MM.1S (cell line): ENCODE measurements around the gene SLC10A1.

ENCODE experiments used
- DNase-seq: peaks from one replicate; pipeline ENCODE4 v3.0.0-alpha.2; 2015
- H2AFZ ChIP-seq: fragments of 300-600 bp; sonication (generic); 2 replicates; pipeline ENCODE4 v1.6.0; 2016; ENCODE audit warnings: antibody characterized with exemption, low read length
- H3F3A ChIP-seq: fragments of 300-600 bp; sonication (generic); 2 replicates; pipeline ENCODE4 v1.6.1; 2016; ENCODE audit warnings: mild to moderate bottlenecking, antibody characterized with exemption, low read length, moderate library complexity, mixed read lengths; ENCODE audit not compliant: insufficient read depth
- H3K27ac ChIP-seq: fragments of 300-600 bp; sonication (generic); 2 replicates; pipeline ENCODE4 v1.5.1; 2016; ENCODE audit warnings: mild to moderate bottlenecking, low read length
- H3K27me3 ChIP-seq: fragments of 300-600 bp; sonication (generic); replicated peaks from 2 replicates; pipeline ENCODE4 v1.6.0; 2016; ENCODE audit warnings: low read length; ENCODE audit not compliant: insufficient read depth
- H3K36me3 ChIP-seq: fragments of 300-600 bp; sonication (generic); replicated peaks from 2 replicates; pipeline ENCODE4 v1.6.1; 2016; ENCODE audit warnings: mild to moderate bottlenecking, low read length, mixed read lengths; ENCODE audit not compliant: insufficient read depth
- H3K4me1 ChIP-seq: fragments of 300-600 bp; sonication (generic); 2 replicates; pipeline ENCODE4 v1.6.1; 2016; ENCODE audit warnings: low read length, mixed read lengths
- H3K4me2 ChIP-seq: fragments of 300-600 bp; sonication (generic); 2 replicates; pipeline ENCODE4 v1.6.0; 2016; ENCODE audit warnings: low read depth, low read length
- H3K4me3 ChIP-seq: fragments of 300-600 bp; sonication (generic); 2 replicates; pipeline ENCODE4 v1.5.1; 2016; ENCODE audit warnings: low read length, mixed read lengths
- H3K79me2 ChIP-seq: fragments of 300-600 bp; sonication (generic); 2 replicates; pipeline ENCODE4 v1.6.1; 2016; ENCODE audit warnings: mixed run types, low read length, mixed read lengths
- H3K9ac ChIP-seq: fragments of 300-600 bp; sonication (generic); 2 replicates; pipeline ENCODE4 v1.6.1; 2016; ENCODE audit warnings: low read length, mixed read lengths
- H3K9me2 ChIP-seq: fragments of 300-600 bp; sonication (generic); replicated peaks from 2 replicates; pipeline ENCODE4 v1.6.1; 2016; ENCODE audit warnings: mild to moderate bottlenecking, low read length, mixed read lengths; ENCODE audit not compliant: insufficient read depth
- H3K9me3 ChIP-seq: fragments of 300-600 bp; sonication (generic); replicated peaks from 2 replicates; pipeline ENCODE4 v1.6.1; 2016; ENCODE audit warnings: mild to moderate bottlenecking, low read length, mixed read lengths; ENCODE audit not compliant: insufficient read depth
- H4K20me1 ChIP-seq: fragments of 300-600 bp; sonication (generic); 2 replicates; pipeline ENCODE4 v1.6.1; 2016; ENCODE audit warnings: mild to moderate bottlenecking, low read length, moderate library complexity, mixed read lengths; ENCODE audit not compliant: insufficient read depth
- EZH2 ChIP-seq: fragments of 300-600 bp; sonication (generic); optimal IDR thresholded peaks from 2 replicates; pipeline ENCODE3; 2017; ENCODE audit warnings: low read depth, mild to moderate bottlenecking, antibody characterized with exemption, low read length, mixed read lengths
- EZH2phosphoT487 ChIP-seq: fragments of 300-600 bp; sonication (generic); IDR thresholded peaks from 2 replicates; pipeline ENCODE4 v1.6.1; 2018; ENCODE audit warnings: antibody characterized with exemption, low read length
- TF ChIP-seq, protein P1 (sequence below): fragments of 300-600 bp; sonication (generic); IDR thresholded peaks from 2 replicates; pipeline ENCODE4 v1.5.1; 2016; ENCODE audit warnings: antibody characterized with exemption, low read length, mixed read lengths

Gene SLC10A1

DNA sequence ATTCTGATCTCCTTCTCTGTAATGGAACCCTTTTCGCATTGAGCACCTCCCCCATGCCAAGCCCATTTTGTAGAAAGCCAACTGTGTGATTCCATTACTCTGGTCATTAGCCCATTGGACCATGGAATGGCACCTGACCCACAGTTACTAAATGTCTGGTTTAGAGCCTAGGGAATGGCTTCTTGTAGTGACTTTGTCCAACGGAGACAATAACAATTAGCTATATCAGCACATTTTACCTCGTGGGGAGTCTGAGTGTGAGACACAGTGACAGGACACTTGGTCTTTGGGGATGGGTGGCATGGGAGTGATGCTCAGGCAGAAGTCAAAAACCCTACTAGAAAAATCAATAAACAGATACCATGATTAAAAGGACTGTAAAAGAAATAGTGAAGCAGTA is 10.4 kb downstream of the SLC10A1 start:
- H2AFZ ChIP-seq: no peak overlapping the region
- H3K79me2 ChIP-seq: no peaks in the 10 kb centered on the region
- H3K36me3 ChIP-seq: no peaks in the 10 kb centered on the region
- H3K9ac ChIP-seq: no peak overlapping the region
- H3K9me3 ChIP-seq: no peaks in the 10 kb centered on the region
- no peaks in the 10 kb centered on the region for H3K27me3 ChIP-seq
- no peaks in the 10 kb centered on the region for H4K20me1 ChIP-seq
- TF ChIP-seq EZH2phosphoT487 (no peak), EZH2 (no peak)
- TF ChIP-seq, protein P1, sequence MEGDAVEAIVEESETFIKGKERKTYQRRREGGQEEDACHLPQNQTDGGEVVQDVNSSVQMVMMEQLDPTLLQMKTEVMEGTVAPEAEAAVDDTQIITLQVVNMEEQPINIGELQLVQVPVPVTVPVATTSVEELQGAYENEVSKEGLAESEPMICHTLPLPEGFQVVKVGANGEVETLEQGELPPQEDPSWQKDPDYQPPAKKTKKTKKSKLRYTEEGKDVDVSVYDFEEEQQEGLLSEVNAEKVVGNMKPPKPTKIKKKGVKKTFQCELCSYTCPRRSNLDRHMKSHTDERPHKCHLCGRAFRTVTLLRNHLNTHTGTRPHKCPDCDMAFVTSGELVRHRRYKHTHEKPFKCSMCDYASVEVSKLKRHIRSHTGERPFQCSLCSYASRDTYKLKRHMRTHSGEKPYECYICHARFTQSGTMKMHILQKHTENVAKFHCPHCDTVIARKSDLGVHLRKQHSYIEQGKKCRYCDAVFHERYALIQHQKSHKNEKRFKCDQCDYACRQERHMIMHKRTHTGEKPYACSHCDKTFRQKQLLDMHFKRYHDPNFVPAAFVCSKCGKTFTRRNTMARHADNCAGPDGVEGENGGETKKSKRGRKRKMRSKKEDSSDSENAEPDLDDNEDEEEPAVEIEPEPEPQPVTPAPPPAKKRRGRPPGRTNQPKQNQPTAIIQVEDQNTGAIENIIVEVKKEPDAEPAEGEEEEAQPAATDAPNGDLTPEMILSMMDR: no peak
- no peak overlapping the region for H3K4me3 ChIP-seq
- H3F3A ChIP-seq: peaks cover 5% of the 10 kb centered on the region; the same call in 1 of the 2 replicates
- H3K27ac ChIP-seq: no peak overlapping the region
- no peaks in the 10 kb centered on the region for H3K4me1 ChIP-seq
- no peaks in the 10 kb centered on the region for H3K9me2 ChIP-seq
- DNase-seq: no peak
- no peak overlapping the region for H3K4me2 ChIP-seq

DNA sequence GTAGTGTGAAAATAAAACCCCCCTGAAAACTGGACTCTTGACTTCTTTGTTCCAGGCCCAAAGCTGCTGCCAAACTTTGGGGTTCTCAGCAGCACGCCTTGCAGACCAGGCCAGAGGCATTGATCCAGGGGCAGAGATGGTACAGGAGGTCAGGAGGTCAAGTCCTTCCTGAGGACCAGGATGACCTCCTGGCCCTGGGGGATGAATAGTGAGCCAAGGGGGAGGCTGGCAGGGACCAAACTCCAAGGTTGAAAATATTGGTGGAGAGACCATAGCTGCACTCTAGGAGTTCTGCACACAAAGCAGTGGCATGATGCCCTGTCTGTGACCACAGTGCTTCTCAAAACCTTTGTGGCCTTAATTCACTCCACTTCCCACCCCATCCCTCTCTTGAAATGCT is 12.1 kb downstream of the SLC10A1 start:
- Histone ChIP-seq H3F3A (no peaks in the 10 kb centered on the region), H3K79me2 (no peaks in the 10 kb centered on the region), H2AFZ (no peak overlapping the region), H3K9me2 (no peaks in the 10 kb centered on the region), H3K4me1 (no peaks in the 10 kb centered on the region), H3K27me3 (no peaks in the 10 kb centered on the region), H3K27ac (no peak overlapping the region), H3K36me3 (no peaks in the 10 kb centered on the region), H3K9me3 (no peaks in the 10 kb centered on the region), H3K4me2 (no peak overlapping the region), H3K4me3 (no peak overlapping the region), H4K20me1 (no peaks in the 10 kb centered on the region), H3K9ac (no peak overlapping the region)
- DNase-seq: no peak
- TF ChIP-seq EZH2: no peak
- TF ChIP-seq, protein P1: no peak
- TF ChIP-seq EZH2phosphoT487: no peak

DNA sequence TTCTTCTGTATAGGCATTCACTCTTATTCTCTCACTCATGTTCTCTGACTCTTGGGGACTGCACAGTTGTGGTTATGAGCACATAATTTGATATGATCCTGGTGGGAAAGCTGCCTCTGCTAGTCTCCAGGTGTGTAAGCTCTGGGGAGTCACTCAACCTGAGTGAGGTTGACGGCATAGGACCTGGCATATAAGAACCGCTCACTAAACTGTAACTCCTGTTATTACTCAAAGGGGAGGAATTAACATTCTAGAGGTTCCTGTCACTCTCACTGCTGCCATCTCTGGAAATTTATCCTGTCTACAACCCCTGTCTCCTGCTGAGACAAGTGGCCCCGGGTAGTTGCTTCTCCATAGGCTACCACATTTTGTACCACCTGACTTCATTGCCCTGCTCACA is 16.1 kb downstream of the SLC10A1 start:
- Histone ChIP-seq H3K4me3 (no peak overlapping the region), H4K20me1 (no peaks in the 10 kb centered on the region), H3K27me3 (no peaks in the 10 kb centered on the region), H3F3A (no peaks in the 10 kb centered on the region), H3K79me2 (no peaks in the 10 kb centered on the region), H3K9me3 (no peaks in the 10 kb centered on the region), H3K36me3 (no peaks in the 10 kb centered on the region), H3K4me1 (no peaks in the 10 kb centered on the region), H3K9ac (no peak overlapping the region), H3K9me2 (no peaks in the 10 kb centered on the region), H2AFZ (no peak overlapping the region), H3K27ac (no peak overlapping the region), H3K4me2 (no peak overlapping the region)
- TF ChIP-seq EZH2phosphoT487 (no peak), EZH2 (no peak)
- TF ChIP-seq, protein P1: no peak
- DNase-seq: no peak
